ENCODE results near the gene STPG2.
"Not testable (repeated sequence)": the region's sequence is repeated elsewhere in the genome, so short reads cannot be mapped to it uniquely, and the experiment has no call there.

The STPG2 gene

GRCh38 chr4:97643179-97643578 lies 500.1 kb downstream of the STPG2 start:
- Histone ChIP-seq H2AFZ (ENCODE audit: low read length, unreplicated experiment) (no peak overlapping the region), H3K4me3 (ENCODE audit: low read depth, low read length) (no peak overlapping the region), H3K4me1 (ENCODE audit: control insufficient read depth, insufficient read depth, low read length, unreplicated experiment) (no peaks in the 10 kb centered on the region), H3K36me3 (ENCODE audit: insufficient read depth, low read length) (no peaks in the 10 kb centered on the region), H3K27ac (ENCODE audit: low read depth, low read length) (no peak overlapping the region), H3K27me3 (ENCODE audit: insufficient read depth, low read length) (no peaks in the 10 kb centered on the region), H3K79me2 (ENCODE audit: control insufficient read depth, insufficient read depth, low read length, unreplicated experiment) (no peaks in the 10 kb centered on the region)

GRCh38 chr4:97639961-97640360 lies 503.3 kb downstream of the STPG2 start:
- Histone ChIP-seq H2AFZ (ENCODE audit: low read length, unreplicated experiment) (no peak overlapping the region), H3K79me2 (ENCODE audit: control insufficient read depth, insufficient read depth, low read length, unreplicated experiment) (no peaks in the 10 kb centered on the region), H3K36me3 (ENCODE audit: insufficient read depth, low read length) (no peaks in the 10 kb centered on the region), H3K27ac (ENCODE audit: low read depth, low read length) (no peak overlapping the region), H3K4me3 (ENCODE audit: low read depth, low read length) (no peak overlapping the region), H3K27me3 (ENCODE audit: insufficient read depth, low read length) (no peaks in the 10 kb centered on the region), H3K4me1 (ENCODE audit: control insufficient read depth, insufficient read depth, low read length, unreplicated experiment) (no peaks in the 10 kb centered on the region)

GRCh38 chr4:97633831-97634230 lies 509.4 kb downstream of the STPG2 start:
- not testable (repeated sequence) for H3K4me1 ChIP-seq (ENCODE audit: control insufficient read depth, insufficient read depth, low read length, unreplicated experiment); H3K36me3 ChIP-seq (ENCODE audit: insufficient read depth, low read length); H3K79me2 ChIP-seq (ENCODE audit: control insufficient read depth, insufficient read depth, low read length, unreplicated experiment); H2AFZ ChIP-seq (ENCODE audit: low read length, unreplicated experiment); H3K27me3 ChIP-seq (ENCODE audit: insufficient read depth, low read length); H3K27ac ChIP-seq (ENCODE audit: low read depth, low read length); H3K4me3 ChIP-seq (ENCODE audit: low read depth, low read length)

- Histone ChIP-seq H2AFZ (ENCODE audit: low read length, unreplicated experiment) (no peak overlapping the region), H3K4me3 (ENCODE audit: low read depth, low read length) (no peak overlapping the region), H3K79me2 (ENCODE audit: control insufficient read depth, insufficient read depth, low read length, unreplicated experiment) (no peaks in the 10 kb centered on the region), H3K27me3 (ENCODE audit: insufficient read depth, low read length) (no peaks in the 10 kb centered on the region), H3K36me3 (ENCODE audit: insufficient read depth, low read length) (no peaks in the 10 kb centered on the region), H3K4me1 (ENCODE audit: control insufficient read depth, insufficient read depth, low read length, unreplicated experiment) (no peaks in the 10 kb centered on the region), H3K27ac (ENCODE audit: low read depth, low read length) (no peak overlapping the region)
These were observed 515.5 kb downstream of the STPG2 start for GRCh38 chr4:97627750-97628149.

- no peaks in the 10 kb centered on the region for H3K4me1 ChIP-seq (ENCODE audit: control insufficient read depth, insufficient read depth, low read length, unreplicated experiment)
- H2AFZ ChIP-seq (ENCODE audit: low read length, unreplicated experiment): no peak overlapping the region
- H3K36me3 ChIP-seq (ENCODE audit: insufficient read depth, low read length): no peaks in the 10 kb centered on the region
- no peak overlapping the region for H3K27ac ChIP-seq (ENCODE audit: low read depth, low read length)
- no peaks in the 10 kb centered on the region for H3K79me2 ChIP-seq (ENCODE audit: control insufficient read depth, insufficient read depth, low read length, unreplicated experiment)
- H3K4me3 ChIP-seq (ENCODE audit: low read depth, low read length): no peak overlapping the region
- no peaks in the 10 kb centered on the region for H3K27me3 ChIP-seq (ENCODE audit: insufficient read depth, low read length)
These were observed 519.1 kb downstream of the STPG2 start for GRCh38 chr4:97624204-97624603.

- no peaks in the 10 kb centered on the region for H3K4me1 ChIP-seq (ENCODE audit: control insufficient read depth, insufficient read depth, low read length, unreplicated experiment)
- no peaks in the 10 kb centered on the region for H3K27me3 ChIP-seq (ENCODE audit: insufficient read depth, low read length)
- no peaks in the 10 kb centered on the region for H3K79me2 ChIP-seq (ENCODE audit: control insufficient read depth, insufficient read depth, low read length, unreplicated experiment)
- no peak overlapping the region for H2AFZ ChIP-seq (ENCODE audit: low read length, unreplicated experiment)
- no peak overlapping the region for H3K27ac ChIP-seq (ENCODE audit: low read depth, low read length)
- no peak overlapping the region for H3K4me3 ChIP-seq (ENCODE audit: low read depth, low read length)
- no peaks in the 10 kb centered on the region for H3K36me3 ChIP-seq (ENCODE audit: insufficient read depth, low read length)
These were observed 537.3 kb downstream of the STPG2 start for GRCh38 chr4:97605932-97606331.

GRCh38 chr4:97593248-97593647 lies 550.0 kb downstream of the STPG2 start:
- Histone ChIP-seq H3K27ac (ENCODE audit: low read depth, low read length) (no peak overlapping the region), H3K27me3 (ENCODE audit: insufficient read depth, low read length) (no peaks in the 10 kb centered on the region), H3K79me2 (ENCODE audit: control insufficient read depth, insufficient read depth, low read length, unreplicated experiment) (no peaks in the 10 kb centered on the region), H3K36me3 (ENCODE audit: insufficient read depth, low read length) (no peaks in the 10 kb centered on the region), H3K4me1 (ENCODE audit: control insufficient read depth, insufficient read depth, low read length, unreplicated experiment) (no peaks in the 10 kb centered on the region), H2AFZ (ENCODE audit: low read length, unreplicated experiment) (no peak overlapping the region), H3K4me3 (ENCODE audit: low read depth, low read length) (no peak overlapping the region)

GRCh38 chr4:97590266-97590665 lies 553.0 kb downstream of the STPG2 start:
- no peak overlapping the region for H2AFZ ChIP-seq (ENCODE audit: low read length, unreplicated experiment)
- no peaks in the 10 kb centered on the region for H3K36me3 ChIP-seq (ENCODE audit: insufficient read depth, low read length)
- no peaks in the 10 kb centered on the region for H3K4me1 ChIP-seq (ENCODE audit: control insufficient read depth, insufficient read depth, low read length, unreplicated experiment)
- no peak overlapping the region for H3K27ac ChIP-seq (ENCODE audit: low read depth, low read length)
- H3K4me3 ChIP-seq (ENCODE audit: low read depth, low read length): no peak overlapping the region
- H3K27me3 ChIP-seq (ENCODE audit: insufficient read depth, low read length): no peaks in the 10 kb centered on the region
- H3K79me2 ChIP-seq (ENCODE audit: control insufficient read depth, insufficient read depth, low read length, unreplicated experiment): no peaks in the 10 kb centered on the region

GRCh38 chr4:97589481-97590196 lies 553.6 kb downstream of the STPG2 start:
- no peaks in the 10 kb centered on the region for H3K27me3 ChIP-seq (ENCODE audit: insufficient read depth, low read length)
- no peak overlapping the region for H3K27ac ChIP-seq (ENCODE audit: low read depth, low read length)
- H3K4me1 ChIP-seq (ENCODE audit: control insufficient read depth, insufficient read depth, low read length, unreplicated experiment): no peaks in the 10 kb centered on the region
- no peaks in the 10 kb centered on the region for H3K36me3 ChIP-seq (ENCODE audit: insufficient read depth, low read length)
- H3K4me3 ChIP-seq (ENCODE audit: low read depth, low read length): no peak overlapping the region
- H3K79me2 ChIP-seq (ENCODE audit: control insufficient read depth, insufficient read depth, low read length, unreplicated experiment): no peaks in the 10 kb centered on the region
- no peak overlapping the region for H2AFZ ChIP-seq (ENCODE audit: low read length, unreplicated experiment)

- no peaks in the 10 kb centered on the region for H3K27me3 ChIP-seq (ENCODE audit: insufficient read depth, low read length)
- no peaks in the 10 kb centered on the region for H3K36me3 ChIP-seq (ENCODE audit: insufficient read depth, low read length)
- H3K4me1 ChIP-seq (ENCODE audit: control insufficient read depth, insufficient read depth, low read length, unreplicated experiment): no peaks in the 10 kb centered on the region
- no peak overlapping the region for H2AFZ ChIP-seq (ENCODE audit: low read length, unreplicated experiment)
- H3K79me2 ChIP-seq (ENCODE audit: control insufficient read depth, insufficient read depth, low read length, unreplicated experiment): no peaks in the 10 kb centered on the region
- no peak overlapping the region for H3K27ac ChIP-seq (ENCODE audit: low read depth, low read length)
- H3K4me3 ChIP-seq (ENCODE audit: low read depth, low read length): no peak overlapping the region
These were observed 555.4 kb downstream of the STPG2 start for GRCh38 chr4:97587912-97588311.

GRCh38 chr4:97585274-97585673 lies 558.0 kb downstream of the STPG2 start:
- Histone ChIP-seq H3K27ac (ENCODE audit: low read depth, low read length) (no peak overlapping the region), H3K4me3 (ENCODE audit: low read depth, low read length) (no peak overlapping the region), H3K79me2 (ENCODE audit: control insufficient read depth, insufficient read depth, low read length, unreplicated experiment) (no peaks in the 10 kb centered on the region), H3K4me1 (ENCODE audit: control insufficient read depth, insufficient read depth, low read length, unreplicated experiment) (no peaks in the 10 kb centered on the region), H3K27me3 (ENCODE audit: insufficient read depth, low read length) (no peaks in the 10 kb centered on the region), H3K36me3 (ENCODE audit: insufficient read depth, low read length) (no peaks in the 10 kb centered on the region), H2AFZ (ENCODE audit: low read length, unreplicated experiment) (no peak overlapping the region)
